Measurements from ENCODE around the gene WNT10A. TPM values are rescaled to one million over a fixed set of nuclear protein-coding genes. Genes with fewer than 3 reads are reported as not detected.
"Not testable (repeated sequence)": the region's sequence is repeated elsewhere in the genome, so short reads cannot be mapped to it uniquely, and the experiment has no call there.

The WNT10A gene
- total RNA-seq (ENCODE audit: insufficient read depth, low replicate concordance): 3.6 TPM

- DNase-seq (ENCODE audit: low spot score): peak; percentile 63
These were observed at the start of gene WNT10A for GRCh38 chr2:218880102-218880858. WNT10A (plus strand) TSS chr2:218880852; CDS start chr2:218880996, 144 bp downstream.

GRCh38 chr2:218831378-218831990 lies 49.2 kb upstream of the WNT10A start, which contains the start of gene PRKAG3:
PRKAG3 (minus strand) TSS chr2:218831803.
- DNase-seq (ENCODE audit: low spot score): no peak

DNA sequence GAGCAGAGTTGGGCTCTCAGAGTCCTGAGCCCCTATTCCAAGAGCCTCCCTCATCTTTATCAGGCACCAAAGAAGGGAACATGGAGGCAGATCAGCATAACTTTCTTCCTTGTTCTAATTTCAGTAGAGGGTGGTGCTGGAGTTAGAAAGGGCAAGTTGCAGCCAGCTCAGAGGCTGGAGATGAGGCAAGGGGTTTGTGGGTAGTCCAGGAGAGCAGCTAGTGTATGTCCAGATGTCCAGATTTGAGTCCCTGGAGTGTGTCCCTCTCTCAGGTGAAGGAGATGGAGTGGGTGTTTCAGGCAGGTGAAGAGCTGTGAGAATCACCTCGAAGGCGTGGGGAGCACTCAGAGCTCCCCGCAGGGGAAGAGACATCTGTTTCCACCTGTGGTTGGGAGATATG lies 48.6 kb upstream of the WNT10A start:
- no peak for DNase-seq (ENCODE audit: low spot score)

GRCh38 chr2:218832520-218832919 lies 48.1 kb upstream of the WNT10A start:
- DNase-seq (ENCODE audit: low spot score): no peak

DNA sequence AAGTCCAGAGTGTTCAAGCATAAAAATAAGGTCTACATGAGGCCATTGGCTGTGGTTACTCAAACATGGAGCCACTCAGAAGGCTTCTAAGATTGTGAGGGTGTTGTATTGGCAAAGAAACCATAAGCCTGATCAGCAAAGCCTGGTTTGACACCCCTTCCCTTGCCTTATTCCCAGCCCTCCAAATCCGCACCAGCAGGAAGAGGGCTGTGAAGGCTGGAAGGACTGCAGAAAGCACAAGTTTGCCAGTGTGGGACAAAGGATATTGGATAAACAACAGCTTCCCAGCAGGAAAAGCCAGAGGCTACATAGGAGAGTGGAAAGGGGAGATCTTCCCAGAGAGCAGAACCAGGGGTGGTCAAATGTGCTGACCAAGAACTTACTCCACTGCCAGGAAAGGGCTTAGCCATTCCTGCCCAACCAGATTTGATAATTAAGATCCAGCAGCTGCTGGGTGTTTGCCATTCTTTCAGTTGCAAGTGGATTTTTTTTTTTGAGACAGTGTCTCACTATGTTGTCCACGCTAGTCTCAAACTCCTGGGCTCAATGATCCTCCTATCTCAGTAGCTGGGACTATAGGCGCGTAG lies 47.5 kb upstream of the WNT10A start:
- no peak for DNase-seq (ENCODE audit: low spot score)

GRCh38 chr2:218834685-218835084 lies 46.0 kb upstream of the WNT10A start:
- DNase-seq (ENCODE audit: low spot score): no peak

DNA sequence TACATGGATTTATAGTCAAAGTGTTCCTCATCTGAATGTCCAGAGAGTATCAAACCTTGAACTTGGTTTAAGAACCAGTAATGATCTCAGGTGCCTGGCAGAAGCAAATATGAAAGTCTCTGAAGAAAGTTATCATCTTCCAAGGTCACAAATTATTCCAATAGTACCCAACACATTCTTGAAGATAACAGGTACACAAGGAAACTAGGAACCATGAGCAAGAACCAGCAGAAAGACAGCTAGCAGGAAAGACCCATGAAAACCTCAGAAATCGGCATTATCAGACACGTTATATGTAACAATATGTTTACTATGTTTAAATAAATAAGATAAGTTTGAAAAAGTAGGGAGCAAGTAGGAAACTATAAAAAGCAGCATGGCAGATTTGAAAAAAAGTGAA lies 43.2 kb upstream of the WNT10A start:
- no peak for DNase-seq (ENCODE audit: low spot score)

- DNase-seq (ENCODE audit: low spot score): no peak
These were observed 41.2 kb upstream of the WNT10A start for GRCh38 chr2:218839430-218839829.

GRCh38 chr2:218839888-218840287 lies 40.8 kb upstream of the WNT10A start:
- DNase-seq (ENCODE audit: low spot score): no peak

GRCh38 chr2:218844334-218844733 lies 36.3 kb upstream of the WNT10A start:
- not testable (repeated sequence) for DNase-seq (ENCODE audit: low spot score)

- DNase-seq (ENCODE audit: low spot score): not testable (repeated sequence)
These were observed 33.7 kb upstream of the WNT10A start for GRCh38 chr2:218846963-218847362.

GRCh38 chr2:218849721-218850120 lies 30.9 kb upstream of the WNT10A start:
- no peak for DNase-seq (ENCODE audit: low spot score)

- DNase-seq (ENCODE audit: low spot score): no peak
These were observed 29.9 kb upstream of the WNT10A start for GRCh38 chr2:218850796-218851195.

- DNase-seq (ENCODE audit: low spot score): no peak
These were observed 29.4 kb upstream of the WNT10A start for GRCh38 chr2:218851286-218851685.

DNA sequence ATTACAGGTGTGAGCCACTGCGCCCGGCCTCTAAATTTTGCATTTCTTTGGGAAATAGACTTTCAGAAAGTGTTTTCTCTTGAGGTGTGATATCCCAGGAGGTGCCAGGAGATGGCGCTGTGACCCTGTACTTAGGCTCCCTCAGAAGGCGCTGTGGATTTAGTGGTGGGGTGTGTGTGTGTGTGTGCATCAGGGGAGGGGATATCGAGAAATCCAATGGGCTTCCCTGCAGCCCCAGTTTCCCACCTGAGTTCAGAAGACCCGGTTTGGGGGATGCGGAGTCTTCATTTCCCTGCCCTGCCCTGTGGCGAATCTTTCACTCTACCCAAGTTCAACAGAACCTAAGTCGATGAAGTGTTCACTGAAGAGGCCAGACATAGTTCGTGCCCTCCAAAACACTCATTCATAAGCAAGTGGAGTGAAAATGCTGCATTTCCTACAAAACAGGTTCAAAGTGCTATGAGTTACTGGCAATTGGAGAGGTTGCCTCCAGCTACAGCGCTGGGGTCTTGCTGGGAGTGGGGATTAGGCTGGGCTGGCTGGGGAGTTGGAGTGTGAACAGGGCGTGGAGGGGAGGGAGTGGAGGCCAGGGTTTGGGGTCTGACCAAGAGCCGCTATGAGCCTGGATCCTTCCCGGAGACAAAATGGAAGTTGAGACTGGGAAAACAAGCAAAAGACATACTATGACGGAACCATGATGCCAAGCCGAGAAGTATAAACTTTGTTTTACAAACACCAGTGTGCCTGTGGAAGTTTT lies 27.6 kb upstream of the WNT10A start:
- DNase-seq (ENCODE audit: low spot score): peak; percentile 58

GRCh38 chr2:218853766-218854165 lies 26.9 kb upstream of the WNT10A start:
- no peak for DNase-seq (ENCODE audit: low spot score)

DNA sequence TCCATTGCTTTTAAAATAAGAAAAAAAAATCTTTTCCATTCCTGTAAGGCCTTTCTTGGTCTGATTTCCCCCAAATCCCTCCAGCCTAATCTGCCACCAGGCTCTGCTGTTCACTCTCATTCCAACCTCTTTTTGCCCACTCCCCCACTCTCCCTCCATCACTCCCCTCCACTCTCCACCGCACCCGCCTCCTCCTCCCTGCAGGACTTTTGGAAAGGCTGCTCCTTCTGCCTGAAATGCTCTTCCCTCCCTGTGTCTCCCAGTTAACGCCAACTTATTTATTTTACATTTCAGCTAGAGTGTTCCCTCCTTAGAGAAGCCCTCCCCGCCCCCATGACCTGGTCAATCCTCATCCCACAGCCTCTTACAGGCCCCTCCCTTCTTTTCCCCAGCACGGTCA lies 25.8 kb upstream of the WNT10A start:
- no peak for DNase-seq (ENCODE audit: low spot score)

DNA sequence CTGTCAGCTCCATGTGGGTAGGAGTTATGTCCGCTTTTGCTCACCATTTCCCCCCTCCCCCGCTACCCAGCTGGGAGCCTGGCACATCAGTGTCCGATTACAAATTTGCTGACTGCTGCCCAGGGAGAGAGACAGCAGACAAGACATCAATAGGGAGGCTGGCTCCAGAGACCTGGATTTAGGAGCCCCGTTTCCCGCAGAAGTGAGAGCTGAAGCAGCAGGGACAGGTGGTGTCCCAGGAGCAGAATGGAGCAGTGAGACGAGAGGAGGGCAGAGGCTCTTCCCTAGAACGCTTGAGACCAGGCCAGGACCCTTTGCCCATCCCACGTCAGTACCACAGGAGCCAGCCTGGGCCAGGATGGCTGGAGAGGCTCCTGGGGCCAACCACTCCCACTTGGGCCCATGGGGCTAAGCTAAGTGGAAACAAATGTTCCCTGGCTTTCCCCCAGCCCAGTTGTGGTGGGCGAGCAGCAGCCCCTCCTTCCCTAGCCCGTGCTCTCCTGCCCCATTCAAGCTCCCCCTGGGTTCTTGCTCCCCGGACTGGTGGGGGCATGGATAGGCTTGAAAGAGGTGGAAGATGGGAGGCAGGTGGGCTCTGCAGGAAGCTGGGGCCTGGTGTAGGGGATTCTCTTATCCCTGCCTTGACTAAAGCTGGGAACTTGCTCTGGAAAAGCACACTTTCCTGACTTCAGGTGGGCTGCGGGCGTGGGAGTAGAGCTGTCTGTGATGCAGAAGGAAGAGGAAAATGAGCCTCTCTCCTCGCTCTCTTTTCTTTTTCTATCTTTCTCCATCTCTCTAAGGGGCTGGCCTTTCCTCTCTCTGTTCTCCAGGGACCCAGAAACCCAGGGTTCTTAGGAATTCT lies 25.1 kb upstream of the WNT10A start:
- no peak for DNase-seq (ENCODE audit: low spot score)

- peak; percentile 66 for DNase-seq (ENCODE audit: low spot score)
These were observed 24.3 kb upstream of the WNT10A start for GRCh38 chr2:218856167-218856895.

- no peak for DNase-seq (ENCODE audit: low spot score)
These were observed 23.8 kb upstream of the WNT10A start for GRCh38 chr2:218856896-218857243.

All from umbilical cord (tissue), 2 donors.